H1 (cell line): ENCODE results near the gene PKD1. TPM values are rescaled to one million over a fixed set of nuclear protein-coding genes. Genes with fewer than 3 reads are reported as not detected.

Experiments used
- CHD7 ChIP-seq: fragments of 300-600 bp; sonication (generic); IDR thresholded peaks from 2 replicates; pipeline ENCODE4 v1.7.1; 2012; ENCODE audit warnings: low read length, moderate library complexity, mild to moderate bottlenecking, inconsistent platforms; ENCODE audit not compliant: insufficient replicate concordance
- E2F6 ChIP-seq: IDR thresholded peaks from 2 replicates; pipeline ENCODE4 v1.6.1; 2012; ENCODE audit warnings: inconsistent platforms
- EZH2 ChIP-seq: fragments of 200-600 bp; sonication (generic); IDR thresholded peaks from 2 replicates; pipeline ENCODE4 v1.7.1; 2012; ENCODE audit warnings: low read depth, mild to moderate bottlenecking, moderate library complexity, low read length, inconsistent platforms; ENCODE audit not compliant: severe bottlenecking
- MAX ChIP-seq: IDR thresholded peaks from 2 replicates; pipeline ENCODE4 v1.6.1; 2012; ENCODE audit warnings: inconsistent platforms
- RBBP5 ChIP-seq: IDR thresholded peaks from 2 replicates; pipeline ENCODE4 v1.7.1; 2012; ENCODE audit warnings: low read depth, mild to moderate bottlenecking, inconsistent platforms, low read length, moderate library complexity, borderline replicate concordance
- SIX5 ChIP-seq: IDR thresholded peaks from 2 replicates; pipeline ENCODE4 v1.6.1; 2011; ENCODE audit warnings: mild to moderate bottlenecking, low read depth, low read length
- SUZ12 ChIP-seq: fragments of 200-600 bp; sonication (generic); IDR thresholded peaks from 2 replicates; pipeline ENCODE4 v1.6.1; 2012; ENCODE audit warnings: mild to moderate bottlenecking, inconsistent platforms, low read length, moderate library complexity, mixed read lengths
- TAF1 ChIP-seq: IDR thresholded peaks from 2 replicates; pipeline ENCODE4 v1.6.1; 2011; ENCODE audit warnings: mild to moderate bottlenecking, low read depth, low read length
- polyA plus RNA-seq, 7 experiments: library from polyadenylated mRNA; depleted of rRNA in 3 of 7; stranded (reverse) in 5 of 7; unstranded in 2 of 7; fragments of >200 nt in 5 of 7; fragments of 200-250 nt in 2 of 7; gene quantifications; 1 replicate in 5 of 7; 2 replicates in 1 of 7; 4 replicates in 1 of 7; pipeline versions ENCODE4 v1.2.1 to v1.2.3, GENCODE V29; 2011 to 2013; ENCODE audit warnings: missing spikeins in 2 of 7, mixed read lengths in 2 of 7
- total RNA-seq: library from RNA; stranded (reverse); fragmentation: NEBNext Ultra II Directional; extraction: Animal tissue kit (Norgen Biotek cat#: 25700); gene quantifications from 2 replicates; pipeline ENCODE4 v1.2.1, GENCODE V29; 2021

PKD1 gene
- total and polyA plus RNA-seq, 2 of the 8 experiments (the other 6 are each of a cell fraction or from before 2014, with no cell fraction given): 40.6 to 52.7 TPM

GRCh38 chr16:2044541-2044940, 91.2 kb downstream of the PKD1 start (continued):
- TF ChIP-seq CHD7 (no peak), E2F6 (no peak), RBBP5 (no peak), SUZ12 (no peak), SIX5 (no peak), TAF1 (no peak), MAX (no peak), EZH2 (no peak)
